ENCODE results near the gene RNF180.

DNA sequence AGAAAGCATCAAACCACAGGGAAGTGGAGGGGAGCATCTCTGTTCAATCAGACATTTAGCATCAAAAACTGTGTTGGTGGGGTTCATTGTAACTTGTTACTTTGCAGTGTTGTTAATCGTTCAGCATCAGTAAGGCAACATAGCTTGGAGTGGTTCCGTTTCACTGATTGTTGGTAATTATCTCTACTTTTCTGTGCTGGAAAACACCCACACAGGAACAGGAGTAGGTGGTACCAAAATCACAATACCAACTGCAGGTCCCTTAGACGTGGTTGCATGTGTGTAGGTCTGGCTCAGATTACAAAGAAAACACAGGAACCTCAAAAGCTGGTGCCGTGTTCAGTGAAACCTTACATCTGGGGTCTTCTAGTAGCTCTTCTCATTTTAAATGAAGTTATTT lies 146.8 kb downstream of the RNF180 start:
- TF ChIP-seq CTCF (IDR thresholded peaks at IDR 0.05) = no peak
- no peak for TF ChIP-seq POLR2A (IDR thresholded peaks at IDR 0.05)
